Heart right ventricle (tissue), 16 donors: ENCODE results near the gene MYO5C. TPM values are rescaled to one million over a fixed set of nuclear protein-coding genes. Genes with fewer than 3 reads are reported as not detected.
A peak's percentile ranks its signal among the peaks of the same experiment; 100 is the strongest.
"Not testable (repeated sequence)": the region's sequence is repeated elsewhere in the genome, so short reads cannot be mapped to it uniquely, and the experiment has no call there.

Source experiments
- ATAC-seq, 8 donors: fragments of 200-7000 bp; cut with Tn5 transposase; one replicate each; pipeline ENCODE4 v1.9.1; 2020; ENCODE audit warnings: mild to moderate bottlenecking in 8 of 8, moderate library complexity in 8 of 8, moderate number of reproducible peaks in 1 of 8
- DNase-seq, 2 donors: peaks; one replicate each; pipeline ENCODE4 v3.0.0-alpha.2; 2020
- H3K27ac ChIP-seq, 10 donors: fragments of 200-600 bp; sonication (generic) in 2 of 10; one replicate each; pipeline versions ENCODE4 v1.5.0 to v1.8.0; 2020 to 2022; ENCODE audit warnings: mild to moderate bottlenecking in 3 of 10
- H3K27me3 ChIP-seq, 7 donors: fragments of 200-600 bp; one replicate each; pipeline ENCODE4 v1.8.0; 2021 to 2022; ENCODE audit warnings: mild to moderate bottlenecking in 2 of 7
- H3K36me3 ChIP-seq, 9 donors: fragments of 200-600 bp; sonication (generic) in 1 of 9; one replicate each; pipeline versions ENCODE4 v1.5.0 to v1.8.0; 2020 to 2022; ENCODE audit warnings: mild to moderate bottlenecking in 2 of 9
- H3K4me1 ChIP-seq, 9 donors: fragments of 200-600 bp; sonication (generic) in 1 of 9; one replicate each; pipeline versions ENCODE4 v1.5.0 to v1.8.0; 2020 to 2022; ENCODE audit warnings: mild to moderate bottlenecking in 4 of 9
- H3K4me3 ChIP-seq, 10 donors: fragments of 200-600 bp; sonication (generic) in 2 of 10; one replicate each; pipeline versions ENCODE4 v1.5.0 to v1.8.0; 2020 to 2022; ENCODE audit warnings: mild to moderate bottlenecking in 7 of 10, moderate library complexity in 2 of 10
- H3K9me3 ChIP-seq, 11 donors: fragments of 200-600 bp in 10 of 11; sonication (generic) in 2 of 11; one replicate each; pipeline versions ENCODE4 v1.5.0 to v1.8.0; 2013 to 2022; ENCODE audit warnings: mild to moderate bottlenecking in 2 of 11, control low read depth in 1 of 11, moderate library complexity in 1 of 11
- WGBS, 2 donors: extraction: QIAGEN DNeasy Blood & Tissue Kit; methylation state at CpG; one replicate each; pipeline ENCODE4 v1.1.7; 2013; ENCODE audit warnings: inconsistent platforms in 1 of 2; 5-methylcytosine and 5-hydroxymethylcytosine counted together
- intact Hi-C, 10 donors: fragments of 100-400 bp; cut with DNase I; formaldehyde crosslinking; loops; one replicate each; pipeline versions ENCODE4 v1.11.1 to v1.14.2; 2022
- polyA plus RNA-seq, 2 donors: library from polyadenylated mRNA; stranded (reverse); fragments of 200-250 nt; gene quantifications; one replicate each; pipeline ENCODE4 v1.2.3, GENCODE V29; 2013
- total RNA-seq, 10 donors: library from RNA; stranded (reverse); fragmentation: NEBNext Ultra II Directional in 3 of 10; extraction: Animal tissue kit (Norgen Biotek cat#: 25700) in 3 of 10; gene quantifications; one replicate each; pipeline versions ENCODE4 v1.2.1 to v1.2.4, GENCODE V29; 2021 to 2023
- TF ChIP-seq, protein P1 (sequence below), 9 donors: fragments of 200-600 bp; sonication (generic) in 2 of 9; IDR thresholded peaks; one replicate each; pipeline versions ENCODE4 v1.5.0 to v1.8.0; 2021 to 2022; ENCODE audit warnings: antibody characterized with exemption in 9 of 9, mild to moderate bottlenecking in 5 of 9, moderate library complexity in 1 of 9
- donor health status: Arrhythmogenic right ventricular cardiomyopathy.
- donor health status: ischemic (EF 13 %, LVEDD 7.1; RV severe dilation, severe dysfunction).
- donor health status: healthy with polysubstance abuse.
- donor health status: DM: no; HTN: yes; CAD: no.
- donor health status: DM: no; HTN: no; CAD: no.
- donor health status: ischemic (EF 25% LVEDD 6.9; RV normal size, moderate dysfunction).
- donor health status: ischemic (EF 25% LVEDD 5.7; RV mildly dilated, moderate dysfunction).
- donor health status: healthy.
- donor health status: DM: yes; HTN: yes; CAD: no.
- donor health status: Ischemic cardiomyopathy.
- donor health status: ischemic (EF 35%, LVEDD 5.7; RV mildly dilated, moderate dysfunction).
- donor health status: nonischemic (EF 11% LVEDD 7.7; RV severe dilation, severe dysfunction).
- donor health status: DM: yes; HTN: yes; CAD: no.
- donor health status: PGD.
- donor health status: ischemic (EF 29% LVEDD 5.4; RV normal size, mild dysfunction).
- donor health status: nonischemic (EF 23%, LVEDD 6.1; RV moderate dilation, normal function).

MYO5C gene
- total and polyA plus RNA-seq, 12 donors, result 0.75 to 3.5 (median 2.1) TPM

DNA sequence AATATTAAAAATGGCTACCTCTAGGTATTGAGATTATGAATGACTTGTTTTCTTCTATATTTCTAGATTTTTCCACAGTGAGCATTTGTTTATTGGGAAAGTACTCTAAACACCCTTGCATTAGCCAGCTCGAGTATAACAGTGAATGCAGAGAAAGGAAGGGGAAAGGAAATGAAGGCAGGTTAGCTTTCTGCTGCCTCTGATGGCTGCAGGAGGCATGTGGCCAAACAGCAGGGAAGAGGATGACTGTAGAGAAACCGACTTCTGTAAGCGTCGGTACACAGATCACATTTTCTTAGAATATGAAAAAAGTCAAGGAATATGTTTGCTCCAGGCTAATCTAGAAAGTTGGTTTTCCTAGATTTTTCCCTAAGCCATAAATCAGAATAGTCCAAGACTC is 124.2 kb downstream of the MYO5C start:
- no peaks in the 10 kb centered on the region for H3K27me3 ChIP-seq
- peaks cover 0 to 6% (median 0%) of the 10 kb centered on the region in 9 donors for H3K4me1 ChIP-seq
- DNase-seq, result no peak
- no peaks in the 10 kb centered on the region for H3K9me3 ChIP-seq
- TF ChIP-seq, protein P1, sequence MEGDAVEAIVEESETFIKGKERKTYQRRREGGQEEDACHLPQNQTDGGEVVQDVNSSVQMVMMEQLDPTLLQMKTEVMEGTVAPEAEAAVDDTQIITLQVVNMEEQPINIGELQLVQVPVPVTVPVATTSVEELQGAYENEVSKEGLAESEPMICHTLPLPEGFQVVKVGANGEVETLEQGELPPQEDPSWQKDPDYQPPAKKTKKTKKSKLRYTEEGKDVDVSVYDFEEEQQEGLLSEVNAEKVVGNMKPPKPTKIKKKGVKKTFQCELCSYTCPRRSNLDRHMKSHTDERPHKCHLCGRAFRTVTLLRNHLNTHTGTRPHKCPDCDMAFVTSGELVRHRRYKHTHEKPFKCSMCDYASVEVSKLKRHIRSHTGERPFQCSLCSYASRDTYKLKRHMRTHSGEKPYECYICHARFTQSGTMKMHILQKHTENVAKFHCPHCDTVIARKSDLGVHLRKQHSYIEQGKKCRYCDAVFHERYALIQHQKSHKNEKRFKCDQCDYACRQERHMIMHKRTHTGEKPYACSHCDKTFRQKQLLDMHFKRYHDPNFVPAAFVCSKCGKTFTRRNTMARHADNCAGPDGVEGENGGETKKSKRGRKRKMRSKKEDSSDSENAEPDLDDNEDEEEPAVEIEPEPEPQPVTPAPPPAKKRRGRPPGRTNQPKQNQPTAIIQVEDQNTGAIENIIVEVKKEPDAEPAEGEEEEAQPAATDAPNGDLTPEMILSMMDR (IDR thresholded peaks at IDR 0.05), result no peak
- intact Hi-C loops, result no loop called here
- WGBS, 2 donors, result 19 to 25% methylated on average over 4 of the region's 4 CpGs
- no peak overlapping the region for H3K4me3 ChIP-seq
- no peak overlapping the region for H3K27ac ChIP-seq
- H3K36me3 ChIP-seq, result no peaks in the 10 kb centered on the region
- peak in 1 of 8 donors; percentile 27 for ATAC-seq

DNA sequence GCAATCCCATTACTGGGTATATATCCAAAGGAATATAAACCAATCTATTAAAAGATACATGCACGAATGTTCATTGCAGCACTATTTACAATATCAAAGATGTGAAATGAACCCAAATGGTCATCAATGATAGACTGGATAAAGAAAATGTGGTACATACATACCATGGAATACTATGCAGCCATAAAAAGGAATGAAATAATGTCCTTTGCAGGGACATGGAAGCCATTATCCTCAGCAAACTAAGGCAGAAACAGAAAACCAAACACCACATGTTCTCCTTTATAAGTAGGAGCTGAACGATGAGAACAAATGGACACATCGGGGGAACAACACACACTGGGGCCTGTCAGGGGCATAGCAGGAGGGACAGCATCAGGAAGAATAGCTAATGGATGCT is 125.4 kb downstream of the MYO5C start:
- intact Hi-C loops, H3K9me3 ChIP-seq, H3K27me3 ChIP-seq, ATAC-seq, H3K36me3 ChIP-seq, H3K27ac ChIP-seq, H3K4me3 ChIP-seq, DNase-seq, H3K4me1 ChIP-seq: not testable (repeated sequence)
- 97 to 100% methylated on average over 3 of the region's 3 CpGs for WGBS, 2 donors

DNA sequence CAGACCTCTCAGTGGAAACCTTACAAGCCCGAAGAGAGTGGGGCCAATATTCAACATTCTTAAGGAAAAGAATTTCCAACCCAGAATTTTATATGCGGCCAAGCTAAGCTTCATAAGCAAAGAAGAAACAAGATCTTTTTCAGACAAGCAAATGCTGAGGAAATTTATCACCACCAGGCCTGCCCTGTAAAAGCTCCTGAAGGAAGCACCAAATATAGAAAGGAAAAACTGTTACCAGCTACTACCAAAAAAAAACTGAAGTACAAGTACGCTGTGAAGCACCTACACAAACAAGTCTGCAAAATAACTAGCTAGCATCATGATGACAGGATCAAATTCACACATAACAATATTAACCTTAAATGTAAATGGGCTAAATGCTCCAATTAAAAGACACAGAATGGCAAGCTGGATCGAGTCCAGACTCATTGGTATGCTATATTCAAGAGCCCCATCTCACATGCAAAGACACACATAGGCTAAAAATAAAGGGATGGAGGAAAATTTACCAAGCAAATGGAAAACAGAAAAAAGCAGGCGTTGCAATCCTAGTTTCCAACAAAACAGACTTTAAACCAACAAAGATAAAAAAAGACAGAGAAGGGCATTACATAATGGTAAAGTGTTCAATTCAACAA is 130.0 kb downstream of the MYO5C start:
- peaks cover 0 to 13% (median 0%) of the 10 kb centered on the region in 9 donors for H3K36me3 ChIP-seq
- not testable (repeated sequence) for H3K27ac ChIP-seq, H3K4me3 ChIP-seq, H3K27me3 ChIP-seq, DNase-seq, ATAC-seq, H3K9me3 ChIP-seq, H3K4me1 ChIP-seq
- 80 to 83% methylated on average over 5 of the region's 5 CpGs for WGBS, 2 donors
- intact Hi-C loops, result loop anchor here in 1 of 10 donors (10.0 kb wide), 1 partner anchor 59 kb away; no protein-coding TSS in a partner anchor

DNA sequence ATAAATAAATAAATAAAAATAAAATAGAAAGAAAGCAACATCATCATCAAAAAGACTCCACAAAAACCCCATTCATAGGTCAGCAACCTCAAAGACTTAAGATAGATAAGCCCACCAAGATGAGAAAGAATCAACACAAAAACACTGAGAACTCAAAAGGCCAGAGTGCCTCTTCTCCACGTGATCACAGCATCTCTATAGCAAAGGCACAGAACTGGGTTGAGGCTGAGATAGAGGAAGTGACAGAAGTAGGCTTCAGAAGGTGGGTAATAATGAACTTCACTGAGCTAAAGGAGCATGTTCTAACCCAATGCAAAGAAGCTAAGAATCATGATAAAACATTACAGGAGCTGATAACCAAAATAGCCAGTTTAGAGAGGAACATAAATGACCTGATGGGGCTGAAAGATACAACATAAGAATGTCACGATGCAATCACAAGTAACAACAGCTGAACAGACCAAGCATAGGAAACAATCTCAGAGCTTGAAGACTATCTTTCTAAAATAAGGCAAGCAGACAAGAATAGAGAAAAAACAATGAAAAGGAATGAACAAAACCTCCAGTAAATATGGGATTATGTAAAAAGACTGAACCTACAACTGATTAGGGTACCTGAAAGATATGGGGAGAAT is 130.9 kb downstream of the MYO5C start:
- whole genome bisulfite sequencing, 2 donors, result 91 to 93% methylated on average over 2 of the region's 2 CpGs

More for the DNA sequence above, 130.9 kb downstream of the MYO5C start:
- Histone ChIP-seq H3K27ac (no peak overlapping the region), H3K27me3 (no peaks in the 10 kb centered on the region), H3K9me3 (peaks cover 0 to 4% (median 0%) of the 10 kb centered on the region in 11 donors), H3K4me3 (no peak overlapping the region), H3K4me1 (no peaks in the 10 kb centered on the region), H3K36me3 (peaks cover 0 to 13% (median 0%) of the 10 kb centered on the region in 9 donors)
- TF ChIP-seq, protein P1 (IDR thresholded peaks at IDR 0.05), result no peak
- intact Hi-C loops, result loop anchor here in 1 of 10 donors (10.0 kb wide), 1 partner anchor 60 kb away; no protein-coding TSS in a partner anchor
- no peak for DNase-seq
- no peak for ATAC-seq
